Progenitor cell of endocrine pancreas (in vitro differentiated cells): ENCODE data around the gene RGSL1. TPM values are rescaled to one million over a fixed set of nuclear protein-coding genes. Genes with fewer than 3 reads are reported as not detected.

Source experiments
- DNase-seq: peaks from one replicate; pipeline ENCODE4 v3.0.0; 2021; ENCODE audit warnings: low spot score; ENCODE audit not compliant: unreplicated experiment
- H3K27ac Mint-ChIP-seq: 2 replicates; pipeline ENCODE4 v1.8.0; 2021; ENCODE audit warnings: mild to moderate bottlenecking, moderate library complexity, mixed read lengths
- H3K27me3 Mint-ChIP-seq: 2 replicates; pipeline ENCODE4 v1.8.0; 2021; ENCODE audit warnings: mixed read lengths
- H3K36me3 Mint-ChIP-seq: 2 replicates; pipeline ENCODE4 v1.8.0; 2022; ENCODE audit warnings: mixed read lengths; ENCODE audit not compliant: insufficient read depth
- H3K4me1 Mint-ChIP-seq: 2 replicates; pipeline ENCODE4 v1.8.0; 2021; ENCODE audit warnings: low read depth, mixed read lengths
- H3K4me3 Mint-ChIP-seq: 2 replicates; pipeline ENCODE4 v1.8.0; 2021; ENCODE audit warnings: low read depth, mild to moderate bottlenecking, moderate library complexity, mixed read lengths
- H3K9me3 Mint-ChIP-seq: 2 replicates; pipeline ENCODE4 v1.8.0; 2021; ENCODE audit warnings: low read depth, mixed read lengths
- total RNA-seq: library from RNA; stranded (reverse); gene quantifications from 2 replicates; pipeline ENCODE4 v1.2.1, GENCODE V29; 2021
- TF ChIP-seq, protein P1 (sequence below): fragments of 200-600 bp; sonication (generic); IDR thresholded peaks from one replicate; pipeline ENCODE4 v1.5.0; 2021; ENCODE audit warnings: antibody characterized with exemption, mild to moderate bottlenecking; ENCODE audit not compliant: unreplicated experiment

RGSL1 gene
- total RNA-seq, 1 donor from 2014 or later: not detected

DNA sequence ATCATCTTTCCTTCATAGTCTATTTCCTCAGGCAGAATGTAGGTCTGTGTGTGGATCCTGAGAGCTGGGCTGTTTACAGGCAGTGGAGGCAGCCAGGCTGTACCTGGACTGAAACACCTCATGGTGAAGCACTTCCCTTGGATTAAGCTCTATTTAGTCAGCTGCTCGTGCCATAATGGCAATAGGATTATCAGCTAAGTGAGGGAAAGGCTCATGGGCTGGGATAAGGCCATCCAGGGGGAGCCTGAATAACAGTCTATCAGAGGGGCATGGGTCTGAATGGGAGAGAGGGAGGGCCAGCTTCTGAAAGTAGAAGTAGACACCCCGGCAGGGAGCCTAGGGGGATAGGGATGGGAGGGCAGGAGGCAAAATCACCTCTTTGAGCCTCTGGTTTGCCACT, 130.8 kb downstream of the RGSL1 start:
- Mint-ChIP-seq H3K4me3 (no peak overlapping the region), H3K36me3 (peaks cover 8% of the 10 kb centered on the region), H3K9me3 (no peaks in the 10 kb centered on the region), H3K4me1 (no peaks in the 10 kb centered on the region), H3K27ac (no peak overlapping the region), H3K27me3 (no peaks in the 10 kb centered on the region)
- TF ChIP-seq, protein P1, sequence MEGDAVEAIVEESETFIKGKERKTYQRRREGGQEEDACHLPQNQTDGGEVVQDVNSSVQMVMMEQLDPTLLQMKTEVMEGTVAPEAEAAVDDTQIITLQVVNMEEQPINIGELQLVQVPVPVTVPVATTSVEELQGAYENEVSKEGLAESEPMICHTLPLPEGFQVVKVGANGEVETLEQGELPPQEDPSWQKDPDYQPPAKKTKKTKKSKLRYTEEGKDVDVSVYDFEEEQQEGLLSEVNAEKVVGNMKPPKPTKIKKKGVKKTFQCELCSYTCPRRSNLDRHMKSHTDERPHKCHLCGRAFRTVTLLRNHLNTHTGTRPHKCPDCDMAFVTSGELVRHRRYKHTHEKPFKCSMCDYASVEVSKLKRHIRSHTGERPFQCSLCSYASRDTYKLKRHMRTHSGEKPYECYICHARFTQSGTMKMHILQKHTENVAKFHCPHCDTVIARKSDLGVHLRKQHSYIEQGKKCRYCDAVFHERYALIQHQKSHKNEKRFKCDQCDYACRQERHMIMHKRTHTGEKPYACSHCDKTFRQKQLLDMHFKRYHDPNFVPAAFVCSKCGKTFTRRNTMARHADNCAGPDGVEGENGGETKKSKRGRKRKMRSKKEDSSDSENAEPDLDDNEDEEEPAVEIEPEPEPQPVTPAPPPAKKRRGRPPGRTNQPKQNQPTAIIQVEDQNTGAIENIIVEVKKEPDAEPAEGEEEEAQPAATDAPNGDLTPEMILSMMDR: no peak
- DNase-seq: no peak

DNA sequence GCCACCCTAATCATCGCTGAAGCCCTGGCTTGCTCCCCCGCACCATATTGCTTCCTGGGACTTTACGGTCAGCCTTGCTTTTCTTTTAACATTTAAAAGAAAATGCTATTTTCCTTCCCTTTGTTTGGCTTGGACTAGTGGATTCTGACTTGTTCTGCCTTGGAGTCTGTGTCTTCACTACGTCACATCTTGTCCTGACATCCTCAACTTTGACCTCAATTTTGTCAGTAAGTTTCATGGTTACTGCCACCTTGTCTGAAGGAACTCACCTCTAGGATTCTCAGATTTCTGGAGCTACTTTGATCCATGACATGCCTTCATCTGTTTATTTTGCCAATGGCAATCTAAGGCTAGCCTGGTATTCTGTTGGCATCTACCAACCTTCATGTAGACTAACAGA, 134.8 kb downstream of the RGSL1 start:
- Mint-ChIP-seq H3K27ac (no peak overlapping the region), H3K27me3 (no peaks in the 10 kb centered on the region), H3K36me3 (no peaks in the 10 kb centered on the region), H3K4me3 (no peak overlapping the region), H3K9me3 (no peaks in the 10 kb centered on the region), H3K4me1 (peaks cover 10% of the 10 kb centered on the region)
- TF ChIP-seq, protein P1: no peak
- DNase-seq: no peak

DNA sequence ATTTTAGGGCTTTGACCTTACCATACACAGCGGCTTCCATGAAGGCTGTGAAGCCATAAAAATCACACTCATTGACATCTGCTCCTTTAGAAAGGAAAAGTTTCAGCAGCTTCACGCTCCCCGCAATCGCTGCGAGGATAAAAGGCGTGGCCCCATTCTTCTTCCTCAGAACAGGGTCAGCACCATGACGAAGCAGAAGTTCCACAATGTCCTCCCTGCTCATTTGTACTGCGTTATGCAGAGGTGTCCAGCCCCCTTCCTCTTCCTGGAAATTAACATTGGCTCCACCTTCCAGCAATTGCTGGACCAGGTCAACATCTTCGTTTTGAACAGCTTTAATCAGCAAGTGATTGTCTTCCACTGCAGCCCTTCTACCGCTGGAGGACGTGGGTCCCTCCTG, 136.4 kb downstream of the RGSL1 start:
- TF ChIP-seq, protein P1: no peak
- Mint-ChIP-seq H3K27me3 (no peaks in the 10 kb centered on the region), H3K36me3 (no peaks in the 10 kb centered on the region), H3K4me3 (no peak overlapping the region), H3K4me1 (peaks cover 10% of the 10 kb centered on the region), H3K27ac (no peak overlapping the region), H3K9me3 (no peaks in the 10 kb centered on the region)
- DNase-seq: no peak

DNA sequence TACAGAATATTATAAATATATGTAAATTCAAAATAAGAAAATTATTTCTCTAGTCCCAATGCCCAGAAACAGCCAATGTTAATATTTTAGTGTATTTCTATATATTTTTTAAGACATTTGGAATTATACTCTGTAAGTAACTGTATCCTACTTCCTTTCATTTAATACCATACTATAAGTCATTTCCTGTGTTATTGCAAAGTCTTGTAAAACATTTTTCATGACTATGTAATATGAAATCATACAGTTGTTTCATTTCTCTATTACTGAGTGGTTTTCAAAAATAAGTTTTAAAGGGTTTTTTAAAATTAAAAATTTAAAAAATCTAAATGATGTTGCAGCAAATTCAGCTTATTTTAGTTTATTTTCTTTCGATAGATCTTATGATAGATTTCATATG, 137.1 kb downstream of the RGSL1 start:
- Mint-ChIP-seq H3K27ac (no peak overlapping the region), H3K36me3 (no peaks in the 10 kb centered on the region), H3K9me3 (no peaks in the 10 kb centered on the region), H3K4me3 (no peak overlapping the region), H3K27me3 (no peaks in the 10 kb centered on the region), H3K4me1 (peaks cover 10% of the 10 kb centered on the region)
- no peak for DNase-seq
- TF ChIP-seq, protein P1: no peak

DNA sequence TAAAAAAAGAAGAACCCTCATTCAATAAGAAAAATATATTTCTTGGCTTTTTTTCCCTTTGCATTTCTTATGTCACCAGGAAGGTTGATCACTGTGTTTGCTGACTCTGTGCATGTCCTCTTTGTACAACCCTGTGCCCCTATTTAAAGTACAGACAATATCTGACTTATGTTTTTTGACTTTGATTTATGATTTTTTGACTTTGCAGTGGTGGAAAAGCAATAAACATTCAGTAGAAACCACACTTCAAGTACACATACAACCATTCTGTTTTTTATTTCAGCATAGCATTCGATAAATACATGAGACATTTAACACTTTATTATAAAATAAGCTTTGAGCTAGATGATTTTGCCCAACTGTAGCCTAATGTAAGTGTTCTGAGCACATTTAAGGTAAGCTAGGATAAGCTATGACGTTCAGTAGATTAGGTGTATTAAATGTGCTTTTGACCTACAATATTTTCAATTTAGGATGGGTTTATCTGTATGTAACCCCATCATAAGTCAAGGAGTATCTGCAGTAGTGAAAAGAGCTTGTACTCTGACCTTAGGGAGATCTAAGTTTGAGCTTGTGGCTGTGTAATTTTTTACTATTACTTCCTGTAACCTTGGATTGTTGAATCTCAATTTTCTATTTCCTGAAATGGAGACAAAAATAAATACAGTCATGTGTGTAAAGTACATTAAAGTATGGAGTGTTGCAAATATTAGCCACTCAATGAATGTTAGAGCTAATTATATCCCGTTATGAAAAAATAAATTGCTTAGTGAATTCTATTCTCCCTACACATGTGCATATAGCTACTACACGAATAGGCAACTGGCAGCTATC, 137.9 kb downstream of the RGSL1 start:
- peak overlapping the region; percentile 95 for H3K4me3 Mint-ChIP-seq
- no peaks in the 10 kb centered on the region for H3K36me3 Mint-ChIP-seq
- TF ChIP-seq, protein P1: no peak
- H3K4me1 Mint-ChIP-seq: peaks cover 10% of the 10 kb centered on the region
- no peaks in the 10 kb centered on the region for H3K9me3 Mint-ChIP-seq
- DNase-seq: no peak
- no peaks in the 10 kb centered on the region for H3K27me3 Mint-ChIP-seq
- peak overlapping the region; percentile 96 for H3K27ac Mint-ChIP-seq
